Neural crest cell (in vitro differentiated cells): ENCODE measurements around the gene NCK2. TPM values are rescaled to one million over a fixed set of nuclear protein-coding genes. Genes with fewer than 3 reads are reported as not detected.

ENCODE experiments used
- DNase-seq: peaks from one replicate; pipeline ENCODE4 v3.0.0; 2021; ENCODE audit warnings: low read depth, mixed read lengths, low spot score
- H3K27ac Mint-ChIP-seq: one replicate; pipeline ENCODE4 v1.8.0; 2021; ENCODE audit warnings: mild to moderate bottlenecking, mixed read lengths; ENCODE audit not compliant: unreplicated experiment
- H3K27me3 Mint-ChIP-seq: 2 replicates; pipeline ENCODE4 v1.8.0; 2021; ENCODE audit warnings: low read depth, mild to moderate bottlenecking, mixed read lengths
- H3K36me3 Mint-ChIP-seq: 2 replicates; pipeline ENCODE4 v1.8.0; 2021; ENCODE audit warnings: low read depth, mild to moderate bottlenecking, mixed read lengths
- H3K4me1 Mint-ChIP-seq: 2 replicates; pipeline ENCODE4 v1.8.0; 2021; ENCODE audit warnings: mixed read lengths
- H3K4me3 Mint-ChIP-seq: one replicate; pipeline ENCODE4 v1.8.0; 2021; ENCODE audit warnings: mild to moderate bottlenecking, mixed read lengths
- H3K9me3 Mint-ChIP-seq: 2 replicates; pipeline ENCODE4 v1.8.0; 2021; ENCODE audit warnings: mixed read lengths
- CTCF ChIP-seq: fragments of 200-600 bp; sonication (generic); conservative IDR thresholded peaks from 2 replicates; pipeline ENCODE4 v1.5.0; 2021; ENCODE audit warnings: antibody characterized with exemption, mild to moderate bottlenecking
- total RNA-seq: library from RNA; stranded (reverse); gene quantifications from 2 replicates; pipeline ENCODE4 v1.2.1, GENCODE V29; 2021

The NCK2 gene
- total RNA-seq, 1 donor from 2014 or later = 71.9 TPM

- no peak overlapping the region for H3K27ac Mint-ChIP-seq
- H3K4me1 Mint-ChIP-seq = peaks cover 51% of the 10 kb centered on the region
- peaks cover 46% of the 10 kb centered on the region for H3K36me3 Mint-ChIP-seq
- TF ChIP-seq CTCF = no peak
- DNase-seq = no peak
- no peak overlapping the region for H3K4me3 Mint-ChIP-seq
- peaks cover 4% of the 10 kb centered on the region for H3K9me3 Mint-ChIP-seq
- peaks cover 11% of the 10 kb centered on the region for H3K27me3 Mint-ChIP-seq
Observed at GRCh38 chr2:105886687-105887086, 142.0 kb downstream of the NCK2 start.

GRCh38 chr2:105887256-105887655, 142.5 kb downstream of the NCK2 start:
- Mint-ChIP-seq H3K27ac (no peak overlapping the region), H3K4me3 (no peak overlapping the region), H3K36me3 (peaks cover 42% of the 10 kb centered on the region), H3K27me3 (peaks cover 11% of the 10 kb centered on the region), H3K9me3 (peaks cover 4% of the 10 kb centered on the region), H3K4me1 (peaks cover 45% of the 10 kb centered on the region)
- no peak for DNase-seq
- no peak for TF ChIP-seq CTCF

GRCh38 chr2:105888625-105889024, 143.9 kb downstream of the NCK2 start:
- Mint-ChIP-seq H3K9me3 (peaks cover 4% of the 10 kb centered on the region), H3K27me3 (peaks cover 5% of the 10 kb centered on the region), H3K4me1 (peaks cover 32% of the 10 kb centered on the region), H3K36me3 (peaks cover 34% of the 10 kb centered on the region), H3K4me3 (no peak overlapping the region), H3K27ac (no peak overlapping the region)
- no peak for DNase-seq
- TF ChIP-seq CTCF = peak; percentile 32

GRCh38 chr2:105889046-105889445, 144.3 kb downstream of the NCK2 start:
- no peak overlapping the region for H3K27ac Mint-ChIP-seq
- peaks cover 35% of the 10 kb centered on the region for H3K36me3 Mint-ChIP-seq
- no peak for DNase-seq
- H3K27me3 Mint-ChIP-seq = peaks cover 3% of the 10 kb centered on the region
- H3K9me3 Mint-ChIP-seq = peaks cover 4% of the 10 kb centered on the region
- H3K4me3 Mint-ChIP-seq = no peak overlapping the region
- H3K4me1 Mint-ChIP-seq = peaks cover 31% of the 10 kb centered on the region
- TF ChIP-seq CTCF = no peak

GRCh38 chr2:105890111-105890510, 145.4 kb downstream of the NCK2 start:
- H3K4me1 Mint-ChIP-seq = peaks cover 31% of the 10 kb centered on the region
- H3K9me3 Mint-ChIP-seq = peaks cover 4% of the 10 kb centered on the region
- no peak overlapping the region for H3K4me3 Mint-ChIP-seq
- no peak for DNase-seq
- H3K36me3 Mint-ChIP-seq = peaks cover 43% of the 10 kb centered on the region
- no peaks in the 10 kb centered on the region for H3K27me3 Mint-ChIP-seq
- H3K27ac Mint-ChIP-seq = no peak overlapping the region
- no peak for TF ChIP-seq CTCF

- Mint-ChIP-seq H3K36me3 (peaks cover 49% of the 10 kb centered on the region), H3K4me3 (peak overlapping the region; percentile 7)
Observed at GRCh38 chr2:105890856-105891255, 146.1 kb downstream of the NCK2 start.

More at GRCh38 chr2:105890856-105891255, 146.1 kb downstream of the NCK2 start:
- H3K27me3 Mint-ChIP-seq = no peaks in the 10 kb centered on the region
- DNase-seq = no peak
- TF ChIP-seq CTCF = no peak
- H3K4me1 Mint-ChIP-seq = peaks cover 27% of the 10 kb centered on the region
- peak overlapping the region; percentile 37 for H3K27ac Mint-ChIP-seq
- H3K9me3 Mint-ChIP-seq = peaks cover 4% of the 10 kb centered on the region
